Measurements from ENCODE around the gene NLRC5. TPM values are rescaled to one million over a fixed set of nuclear protein-coding genes. Genes with fewer than 3 reads are reported as not detected.
"Not testable (repeated sequence)": the region's sequence is repeated elsewhere in the genome, so short reads cannot be mapped to it uniquely, and the experiment has no call there.

The NLRC5 gene
- total RNA-seq, 1 donor from 2014 or later = 44.9 TPM

- intact Hi-C loops (cut with DNase I) = no loop called here
- TF ChIP-seq CTCF (IDR thresholded peaks at IDR 0.05) = no peak
- no peaks in the 10 kb centered on the region for H3K27me3 ChIP-seq
Observed at GRCh38 chr16:56971768-56972043, 17.7 kb upstream of the NLRC5 start.

GRCh38 chr16:56972403-56973293 lies 16.7 kb upstream of the NLRC5 start:
- ATAC-seq (no peak), DNase-seq (no peak)
- intact Hi-C loops (cut with DNase I) = no loop called here
- no peak for TF ChIP-seq CTCF (IDR thresholded peaks at IDR 0.05)
- H3K27me3 ChIP-seq = no peaks in the 10 kb centered on the region
- H3K9me3 ChIP-seq = no peaks in the 10 kb centered on the region
- no peak overlapping the region for H3K27ac ChIP-seq
- no peaks in the 10 kb centered on the region for H3K36me3 ChIP-seq
- no peak overlapping the region for H3K4me3 ChIP-seq
- no peaks in the 10 kb centered on the region for H3K4me1 ChIP-seq

More at GRCh38 chr16:56971768-56972043, 17.7 kb upstream of the NLRC5 start:
- DNase-seq (no peak), ATAC-seq (no peak)
- H3K27ac ChIP-seq = no peak overlapping the region
- H3K4me1 ChIP-seq = no peaks in the 10 kb centered on the region
- H3K36me3 ChIP-seq = no peaks in the 10 kb centered on the region
- no peaks in the 10 kb centered on the region for H3K9me3 ChIP-seq
- no peak overlapping the region for H3K4me3 ChIP-seq

- intact Hi-C loops (cut with DNase I) = no loop called here
Observed at GRCh38 chr16:56973294-56973689, 16.1 kb upstream of the NLRC5 start.

GRCh38 chr16:56973899-56974298 lies 15.5 kb upstream of the NLRC5 start:
- ATAC-seq; H3K36me3 ChIP-seq; H3K27me3 ChIP-seq; H3K4me3 ChIP-seq; H3K4me1 ChIP-seq; H3K9me3 ChIP-seq; intact Hi-C loops (cut with DNase I); H3K27ac ChIP-seq; DNase-seq: not testable (repeated sequence)

More at GRCh38 chr16:56973294-56973689, 16.1 kb upstream of the NLRC5 start:
- no peak for TF ChIP-seq CTCF (IDR thresholded peaks at IDR 0.05)
- DNase-seq (no peak), ATAC-seq (no peak)
- no peak overlapping the region for H3K4me3 ChIP-seq
- H3K4me1 ChIP-seq = no peaks in the 10 kb centered on the region
- no peak overlapping the region for H3K27ac ChIP-seq
- H3K27me3 ChIP-seq = no peaks in the 10 kb centered on the region
- no peaks in the 10 kb centered on the region for H3K9me3 ChIP-seq
- H3K36me3 ChIP-seq = no peaks in the 10 kb centered on the region

- Histone ChIP-seq H3K27ac (no peak overlapping the region), H3K4me3 (no peak overlapping the region), H3K9me3 (no peaks in the 10 kb centered on the region), H3K4me1 (no peaks in the 10 kb centered on the region), H3K36me3 (no peaks in the 10 kb centered on the region), H3K27me3 (no peaks in the 10 kb centered on the region)
- TF ChIP-seq CTCF (IDR thresholded peaks at IDR 0.05) = no peak
- ATAC-seq (no peak), DNase-seq (no peak)
- intact Hi-C loops (cut with DNase I) = no loop called here
Observed at GRCh38 chr16:56974549-56975300, 14.6 kb upstream of the NLRC5 start.

GRCh38 chr16:56975714-56976113 lies 13.6 kb upstream of the NLRC5 start:
- Histone ChIP-seq H3K9me3 (no peaks in the 10 kb centered on the region), H3K36me3 (no peaks in the 10 kb centered on the region), H3K27ac (no peak overlapping the region), H3K27me3 (no peaks in the 10 kb centered on the region), H3K4me1 (no peaks in the 10 kb centered on the region), H3K4me3 (no peak overlapping the region)
- intact Hi-C loops (cut with DNase I) = no loop called here
- DNase-seq = no peak
- ATAC-seq = no peak
- no peak for TF ChIP-seq CTCF (IDR thresholded peaks at IDR 0.05)
